B cell (primary cell): ENCODE data around the gene TUBB2A. TPM values are rescaled to one million over a fixed set of nuclear protein-coding genes. Genes with fewer than 3 reads are reported as not detected.

Source experiments
- ATAC-seq: fragments of 200-7000 bp; cut with Tn5 transposase; one replicate; pipeline ENCODE4 v1.10.0; 2021; ENCODE audit warnings: low read depth, mild to moderate bottlenecking, moderate number of reproducible peaks, moderate library complexity
- CTCF ChIA-PET: fragments of 350-600 bp; sonication (Branson Sonifier 250); formaldehyde crosslinking; loops from one replicate; lab custom pipeline; 2021; ENCODE audit warnings: antibody characterized with exemption, inconsistent platforms; lab: Charles Lee
- POLR2A ChIA-PET: fragments of 350-600 bp; sonication (Branson Sonifier 250); formaldehyde crosslinking; loops from one replicate; lab custom pipeline; 2021; ENCODE audit warnings: antibody characterized with exemption; lab: Charles Lee
- DNase-seq: peaks from one replicate; pipeline ENCODE4 v3.0.0; 2013
- H2AFZ ChIP-seq: 2 replicates; pipeline ENCODE4 v1.6.1; 2012; ENCODE audit warnings: mild to moderate bottlenecking, low read depth, low read length; ENCODE audit not compliant: insufficient read depth, poor library complexity, severe bottlenecking
- H3K27ac ChIP-seq, 2 donors: 1 replicate in 1 of 2; 2 replicates in 1 of 2; pipeline ENCODE4 v1.5.1; 2012 to 2013; ENCODE audit warnings: low read length in 2 of 2, mild to moderate bottlenecking in 2 of 2, moderate library complexity in 1 of 2
- H3K27me3 ChIP-seq, 4 experiments: fragments of 200-600 bp in 1 of 4; sonication (generic) in 1 of 4; replicated peaks in 1 of 4; 1 replicate in 2 of 4; 2 replicates in 2 of 4; pipeline versions ENCODE4 v1.6.1 to v1.7.0; 2013 to 2016; ENCODE audit warnings: low read length in 3 of 4, mild to moderate bottlenecking in 2 of 4, mixed read lengths in 1 of 4, moderate library complexity in 1 of 4; ENCODE audit not compliant: insufficient read depth in 4 of 4, control insufficient read depth in 3 of 4; ENCODE audit errors: control extremely low read depth in 1 of 4
- H3K36me3 ChIP-seq, 2 experiments: replicated peaks in 1 of 2; 1 replicate in 1 of 2; 2 replicates in 1 of 2; pipeline versions ENCODE4 v1.6.1 to v1.7.1; 2013; ENCODE audit warnings: low read length in 1 of 2; ENCODE audit not compliant: insufficient read depth in 2 of 2, control insufficient read depth in 1 of 2; ENCODE audit errors: control extremely low read depth in 1 of 2, extremely low read depth in 1 of 2
- H3K4me1 ChIP-seq, 2 donors: fragments of 200-600 bp in 1 of 2; sonication (generic) in 1 of 2; 1 replicate in 1 of 2; 2 replicates in 1 of 2; pipeline versions ENCODE4 v1.5.1 to v1.6.1; 2013 to 2017; ENCODE audit warnings: low read length in 2 of 2; ENCODE audit not compliant: control insufficient read depth in 2 of 2, insufficient read depth in 2 of 2
- H3K4me2 ChIP-seq: replicated peaks from 2 replicates; pipeline ENCODE3; 2012; ENCODE audit warnings: mild to moderate bottlenecking, low read depth, low read length; ENCODE audit not compliant: poor library complexity, severe bottlenecking
- H3K4me3 ChIP-seq, 5 experiments: fragments of 200-600 bp in 1 of 5; sonication (generic) in 1 of 5; 1 replicate in 3 of 5; 2 replicates in 2 of 5; pipeline versions ENCODE4 v1.5.1 to v1.7.0; 2011 to 2016; ENCODE audit warnings: low read length in 4 of 5, mild to moderate bottlenecking in 4 of 5, low read depth in 2 of 5, control low read depth in 1 of 5, moderate library complexity in 1 of 5; ENCODE audit not compliant: insufficient read depth in 1 of 5; ENCODE audit errors: control extremely low read depth in 1 of 5, extremely low read depth in 1 of 5
- H3K79me2 ChIP-seq: fragments of 200-600 bp; sonication (generic); one replicate; pipeline ENCODE4 v1.6.0; 2016; ENCODE audit warnings: low read length; ENCODE audit not compliant: control insufficient read depth, insufficient read depth
- H3K9ac ChIP-seq: fragments of 200-600 bp; sonication (generic); 2 replicates; pipeline ENCODE4 v1.6.1; 2017; ENCODE audit warnings: mild to moderate bottlenecking, low read length, moderate library complexity
- H3K9me3 ChIP-seq, 3 donors: one replicate each; pipeline versions ENCODE4 v1.6.1 to v1.7.1; 2013; ENCODE audit warnings: low read length in 2 of 3; ENCODE audit not compliant: control insufficient read depth in 2 of 3, insufficient read depth in 1 of 3; ENCODE audit errors: control extremely low read depth in 1 of 3
- H4K20me1 ChIP-seq: 2 replicates; pipeline ENCODE4 v1.6.0; 2012; ENCODE audit warnings: mild to moderate bottlenecking, low read length; ENCODE audit not compliant: insufficient read depth, control insufficient read depth, poor library complexity, severe bottlenecking
- H3K27ac Mint-ChIP-seq: one replicate; pipeline ENCODE4 v1.8.0; 2021; ENCODE audit warnings: mixed read lengths
- H3K27me3 Mint-ChIP-seq: one replicate; pipeline ENCODE4 v1.8.0; 2021; ENCODE audit warnings: mixed read lengths
- H3K4me1 Mint-ChIP-seq: one replicate; pipeline ENCODE4 v1.8.0; 2021; ENCODE audit warnings: mixed read lengths
- H3K4me3 Mint-ChIP-seq: one replicate; pipeline ENCODE4 v1.8.0; 2021; ENCODE audit warnings: mixed read lengths
- H3K9me3 Mint-ChIP-seq: one replicate; pipeline ENCODE4 v1.8.0; 2022; ENCODE audit warnings: mixed read lengths; ENCODE audit not compliant: insufficient read depth
- CTCF ChIP-seq: fragments of 200-600 bp; IDR thresholded peaks from one replicate; pipeline ENCODE4 v1.8.0; 2022; ENCODE audit warnings: antibody characterized with exemption, mild to moderate bottlenecking
- EZH2 ChIP-seq: IDR thresholded peaks from 2 replicates; pipeline ENCODE4 v1.6.1; 2012; ENCODE audit warnings: borderline replicate concordance, low read depth, mild to moderate bottlenecking, moderate library complexity, low read length; ENCODE audit not compliant: insufficient read depth, poor library complexity, severe bottlenecking
- WGBS: methylation state at CpG from one replicate; pipeline ENCODE4 v1.1.5; 2013; ENCODE audit warnings: missing lambda C conversion rate; ENCODE audit not compliant: insufficient coverage; 5-methylcytosine and 5-hydroxymethylcytosine counted together
- intact Hi-C: fragments of 100-400 bp; cut with micrococcal nuclease; formaldehyde crosslinking; loops from one replicate; pipeline ENCODE4 v1.10.0; 2022
- polyA plus RNA-seq: library from polyadenylated mRNA; depleted of rRNA; stranded (reverse); fragments of >200 nt; gene quantifications from 2 replicates; pipeline ENCODE4 v1.2.3, GENCODE V29; 2012
- total RNA-seq, 2 donors: library from RNA; stranded (reverse); fragments of 120-200 nt in 1 of 2; gene quantifications; 1 replicate in 1 of 2; 2 replicates in 1 of 2; pipeline versions ENCODE4 v1.2.3 to v1.2.4, GENCODE V29; 2013 to 2022

TUBB2A gene
- total and polyA plus RNA-seq, 2 donors (not counting 1 experiment from before 2014, with no cell fraction given) = 4.2 to 146 TPM

GRCh38 chr6:3140201-3140600 lies 17.1 kb downstream of the TUBB2A start:
- Histone ChIP-seq H4K20me1 (no peaks in the 10 kb centered on the region), H3K4me1 (peaks cover 10 to 11% of the 10 kb centered on the region in 2 donors), H3K27ac (no peak overlapping the region), H3K79me2 (no peaks in the 10 kb centered on the region), H2AFZ (no peak overlapping the region), H3K27me3 (no peaks in the 10 kb centered on the region), H3K4me3 (no peak overlapping the region), H3K9me3 (no peaks in the 10 kb centered on the region), H3K36me3 (peaks cover 3 to 18% of the 10 kb centered on the region in 2 experiments), H3K4me2 (no peak overlapping the region), H3K9ac (no peak overlapping the region)
- no peak for ATAC-seq
- intact Hi-C loops = no loop called here
- no peak for DNase-seq
- no peak overlapping the region for H3K4me3 Mint-ChIP-seq
- H3K9me3 Mint-ChIP-seq = no peaks in the 10 kb centered on the region
- ChIA-PET POLR2A (interaction anchor here (0.6 kb wide), 1 partner anchor 108 kb away, joined by 6 read pairs; no protein-coding TSS in a partner anchor), CTCF (interaction anchor here (0.6 to 1.2 kb wide), 2 partner anchors 112 to 369 kb away, joined by 3 read pairs; no protein-coding TSS in a partner anchor)
- WGBS = 98% methylated on average over 20 of the region's 20 CpGs
- peak overlapping the region; percentile 27 for H3K27ac Mint-ChIP-seq
- H3K27me3 Mint-ChIP-seq = no peaks in the 10 kb centered on the region
- TF ChIP-seq EZH2 (no peak), CTCF (no peak)
- peaks cover 12% of the 10 kb centered on the region for H3K4me1 Mint-ChIP-seq

DNA sequence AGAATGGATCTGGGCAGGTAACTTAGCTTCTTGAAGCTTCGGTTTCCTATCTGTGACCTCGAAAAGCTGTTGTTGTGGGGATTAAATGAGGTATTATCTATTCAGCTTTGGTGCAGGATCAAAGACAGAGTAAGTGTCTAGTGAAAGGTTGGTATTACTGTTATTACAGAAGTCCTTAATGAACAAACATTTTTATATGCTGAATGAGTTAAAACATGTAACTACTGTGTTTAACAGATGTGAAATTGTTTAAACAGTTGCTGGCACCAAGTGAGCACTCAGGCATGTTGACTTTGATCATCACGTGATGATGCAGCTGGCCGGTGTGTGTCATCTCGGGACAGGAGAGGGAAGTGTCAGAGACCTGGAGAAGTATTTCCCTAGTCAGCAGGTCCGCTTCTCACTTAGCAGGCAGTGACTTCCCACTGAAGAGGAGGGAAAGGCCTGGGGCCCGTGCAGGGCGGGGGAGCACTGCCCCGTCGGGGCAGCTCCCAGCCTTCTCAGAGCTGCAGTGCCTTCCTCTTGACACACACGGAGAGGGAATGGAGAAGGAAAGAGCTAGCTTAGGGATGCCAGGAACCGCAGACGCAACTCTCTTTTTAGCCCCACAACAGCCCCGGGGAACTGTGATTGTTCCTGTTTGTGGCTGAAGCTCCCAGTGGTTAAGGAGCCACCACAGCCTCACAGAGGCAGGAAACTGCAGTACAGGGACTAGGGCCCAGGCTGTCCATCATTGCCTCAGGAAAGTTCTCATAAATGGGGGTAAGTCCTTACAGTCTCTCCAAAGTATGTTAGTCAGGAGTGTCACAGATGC lies 18.0 kb downstream of the TUBB2A start:
- Histone ChIP-seq H4K20me1 (no peaks in the 10 kb centered on the region), H3K79me2 (no peaks in the 10 kb centered on the region), H3K4me1 (peaks cover 10 to 11% of the 10 kb centered on the region in 2 donors), H3K4me3 (no peak overlapping the region), H3K27me3 (no peaks in the 10 kb centered on the region), H3K9me3 (no peaks in the 10 kb centered on the region), H3K27ac (no peak overlapping the region), H3K9ac (no peak overlapping the region), H3K4me2 (peak overlapping the region; percentile 10), H3K36me3 (peaks cover 3 to 18% of the 10 kb centered on the region in 2 experiments), H2AFZ (peak overlapping the region; percentile 12)
- TF ChIP-seq CTCF (no peak), EZH2 (no peak)
- DNase-seq = peak; percentile 64
- ChIA-PET POLR2A (no interaction called here), CTCF (interaction anchor here (0.6 to 1.2 kb wide), 4 partner anchors 23 to 368 kb away, joined by 3 to 4 read pairs (median 3); no protein-coding TSS in a partner anchor)
- intact Hi-C loops = no loop called here
- ATAC-seq = peak; percentile 87
- H3K4me3 Mint-ChIP-seq = peak overlapping the region; percentile 36
- H3K4me1 Mint-ChIP-seq = peaks cover 12% of the 10 kb centered on the region
- peak overlapping the region; percentile 27 for H3K27ac Mint-ChIP-seq
- no peaks in the 10 kb centered on the region for H3K27me3 Mint-ChIP-seq
- 20% methylated on average over 12 of the region's 14 CpGs for WGBS
- H3K9me3 Mint-ChIP-seq = no peaks in the 10 kb centered on the region
